Muscle of arm (tissue), 14 donors: ENCODE results near the gene PTCSC3. TPM values are rescaled to one million over a fixed set of nuclear protein-coding genes. Genes with fewer than 3 reads are reported as not detected.

Experiments used
- DNase-seq: peaks from one replicate; pipeline ENCODE4 v3.0.0-alpha.2; 2013
- long read RNA-seq, 11 donors: transcript quantifications; one replicate each; lab custom pipeline, GENCODE V29; 2026
- polyA plus RNA-seq, 12 donors: library from polyadenylated mRNA; unstranded; fragments of 120-200 nt; gene quantifications; one replicate each; pipeline ENCODE4 v1.2.1, GENCODE V29; 2013; ENCODE audit not compliant: insufficient read length in 12 of 12

Gene PTCSC3
- polyA plus RNA-seq, result not detected
- long read RNA-seq, donor 1, result 0 reads
- long read RNA-seq, donor 2, result 0 reads
- long read RNA-seq, donor 3, result 0 reads
- long read RNA-seq, donor 4, result 0 reads
- long read RNA-seq, donor 5, result 0 reads
- long read RNA-seq, donor 6, result 0 reads
- long read RNA-seq, donor 7, result 0 reads
- long read RNA-seq, donor 8, result 0 reads
- long read RNA-seq, donor 9, result 0 reads
- long read RNA-seq, donor 10, result 0 reads
- long read RNA-seq, donor 11, result 0 reads

DNA sequence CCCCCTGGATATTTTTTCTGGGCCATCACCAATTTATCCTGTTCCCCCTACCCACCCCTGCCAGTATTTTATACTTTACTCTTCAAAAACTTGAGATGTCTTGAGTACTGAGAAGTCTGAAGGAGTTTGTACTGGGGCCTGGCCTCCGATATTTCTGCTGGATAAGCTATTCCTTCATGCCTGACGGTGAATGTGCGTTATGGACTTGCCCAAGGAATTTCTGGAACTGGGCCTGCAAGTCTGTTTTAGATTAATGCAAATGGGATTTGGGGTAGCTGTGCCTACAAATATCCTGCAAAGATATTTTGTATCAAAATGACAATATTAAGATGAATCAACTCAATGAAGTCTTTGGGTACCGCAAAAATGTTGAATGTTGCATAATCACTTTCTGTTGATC is at the start of gene PTCSC3:
Gene PTCSC3 (minus strand): TSS at position 199 of the 400 bp plus-strand sequence.
- no peak for DNase-seq

- no peak for DNase-seq
Observed at GRCh38 chr14:36226164-36226563, 49.6 kb upstream of the PTCSC3 start.

DNA sequence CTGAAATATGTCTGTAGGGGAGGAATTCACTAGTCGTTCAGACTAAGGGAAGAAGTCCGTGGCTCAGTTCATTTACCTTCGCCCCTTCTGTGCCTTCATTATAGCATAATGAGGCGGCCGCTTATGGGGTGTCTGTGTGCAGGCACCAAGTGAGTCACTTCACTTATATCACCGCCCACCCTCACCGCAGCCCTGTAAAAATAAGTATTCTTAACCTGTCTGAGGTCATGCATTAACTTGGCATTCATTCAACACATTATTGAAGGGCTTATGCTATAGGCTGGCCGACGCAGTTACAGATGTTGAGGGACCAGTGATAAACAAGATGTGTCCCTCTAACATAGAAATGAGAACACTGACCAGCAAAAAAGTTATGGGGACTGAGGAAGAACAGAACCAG is 47.7 kb upstream of the PTCSC3 start:
- DNase-seq, result no peak

GRCh38 chr14:36223558-36223957 is 47.0 kb upstream of the PTCSC3 start:
- no peak for DNase-seq

- no peak for DNase-seq
Observed at GRCh38 chr14:36222952-36223468, 46.5 kb upstream of the PTCSC3 start.

DNA sequence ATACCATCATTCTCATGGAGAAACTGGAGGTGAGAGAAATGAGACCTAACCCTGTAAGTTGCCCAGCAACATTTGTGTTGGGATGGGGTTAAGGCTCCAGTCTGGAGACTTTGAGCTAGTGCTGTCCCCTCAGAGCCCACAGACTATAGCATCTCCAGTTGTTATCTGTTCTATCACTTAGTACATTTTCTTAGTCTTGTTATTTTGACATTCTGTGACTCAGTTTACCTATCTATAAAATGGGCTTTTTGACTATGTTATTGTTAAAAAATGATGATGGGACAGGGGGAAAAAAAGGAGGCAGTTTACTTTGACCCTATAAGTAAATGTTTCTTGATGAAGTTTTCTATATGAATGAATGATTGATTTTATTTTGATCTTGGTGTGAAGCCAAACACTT is 45.8 kb upstream of the PTCSC3 start:
- DNase-seq, result no peak

DNA sequence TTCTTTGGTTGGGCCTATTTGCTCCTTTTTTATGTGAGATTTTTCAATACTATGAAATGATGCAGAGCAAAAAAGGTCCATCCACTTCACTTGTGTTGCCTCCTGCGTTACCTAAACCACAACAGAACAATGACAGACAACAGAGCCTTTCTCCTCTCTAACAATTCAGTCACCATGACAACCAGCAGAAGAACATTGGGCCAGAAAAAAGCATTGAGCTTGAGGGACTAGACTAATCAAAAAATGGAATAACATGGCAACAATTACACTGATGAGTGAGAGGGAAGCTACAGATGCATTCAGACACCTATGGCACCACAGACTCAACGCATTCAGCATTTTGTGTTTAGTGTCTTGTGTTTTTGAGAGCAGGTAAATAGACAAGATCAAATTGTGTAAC is 44.6 kb upstream of the PTCSC3 start:
- DNase-seq, result no peak

GRCh38 chr14:36217732-36218131 is 41.2 kb upstream of the PTCSC3 start:
- no peak for DNase-seq

DNA sequence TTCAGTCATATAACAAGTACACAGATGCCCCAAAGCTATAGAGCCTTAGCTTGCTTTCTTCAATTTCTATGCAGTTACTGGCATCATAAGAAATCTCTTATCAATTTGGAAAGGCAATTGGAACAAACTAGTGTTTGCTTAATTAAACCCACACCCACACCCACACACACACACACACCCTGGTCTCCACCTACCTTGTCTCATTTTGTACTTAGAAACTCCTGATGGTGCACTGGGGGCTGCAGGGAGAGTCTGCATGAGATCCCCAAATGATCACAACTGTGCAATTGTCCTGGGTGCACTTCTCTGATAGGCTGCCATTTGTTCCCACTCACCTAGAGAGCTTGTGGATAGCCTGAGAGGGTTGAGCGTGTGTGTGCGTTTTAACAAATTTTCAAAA is 40.5 kb upstream of the PTCSC3 start:
- DNase-seq, result no peak

- no peak for DNase-seq
Observed at GRCh38 chr14:36215217-36215598, 38.7 kb upstream of the PTCSC3 start.

DNA sequence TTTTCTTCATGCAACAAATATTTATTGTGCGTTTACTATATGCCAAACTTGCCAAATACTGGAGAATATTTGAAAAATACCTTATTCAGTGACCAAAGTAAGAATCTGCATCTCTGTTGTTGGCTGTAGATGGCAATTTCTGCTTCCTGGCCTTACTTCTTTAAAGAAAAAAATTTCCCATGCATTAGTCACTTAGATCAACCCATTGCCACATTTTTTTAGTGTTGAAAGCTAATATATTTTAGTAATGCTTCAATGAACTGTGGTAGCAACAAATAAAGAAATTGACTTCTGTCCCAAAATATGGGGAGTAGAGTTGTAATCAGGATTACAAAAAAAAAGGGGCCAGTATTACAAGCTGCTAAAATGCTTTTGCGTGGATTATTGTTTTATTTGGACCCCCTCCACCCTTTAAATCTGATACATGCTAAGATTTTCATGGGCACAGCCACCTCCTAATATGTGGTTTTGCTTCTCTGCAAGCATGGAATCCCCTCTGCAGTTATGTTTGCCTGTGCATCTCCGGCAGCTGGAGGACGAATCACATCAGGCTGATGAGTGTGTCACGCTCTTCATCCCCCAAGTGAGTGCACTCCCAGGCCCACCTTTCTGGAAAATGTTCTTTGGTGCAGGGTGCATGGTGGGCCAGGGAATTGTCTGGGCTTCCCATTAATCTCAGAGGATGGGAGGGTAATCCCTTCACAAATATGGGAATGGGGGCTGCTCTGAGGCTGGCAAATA is 38.1 kb upstream of the PTCSC3 start:
- DNase-seq, result no peak

DNA sequence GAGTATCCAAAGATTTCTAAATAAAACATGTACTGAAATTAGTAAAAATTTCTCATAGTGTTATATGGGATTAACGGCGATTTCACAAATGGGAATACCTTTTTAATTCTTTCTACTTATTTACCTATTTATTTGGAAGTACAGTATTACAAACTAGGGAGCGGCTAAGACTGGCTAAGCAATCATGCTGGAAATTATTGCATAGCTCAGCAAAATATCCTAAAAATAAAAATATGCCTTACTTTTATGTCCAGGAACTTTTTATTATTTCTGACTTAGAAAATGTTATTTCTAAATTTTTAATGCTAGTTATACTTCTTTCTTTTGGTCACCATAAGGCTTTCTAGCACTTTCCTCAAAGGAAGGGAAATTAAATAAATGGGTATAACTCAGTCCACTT is 36.5 kb upstream of the PTCSC3 start:
- no peak for DNase-seq

DNA sequence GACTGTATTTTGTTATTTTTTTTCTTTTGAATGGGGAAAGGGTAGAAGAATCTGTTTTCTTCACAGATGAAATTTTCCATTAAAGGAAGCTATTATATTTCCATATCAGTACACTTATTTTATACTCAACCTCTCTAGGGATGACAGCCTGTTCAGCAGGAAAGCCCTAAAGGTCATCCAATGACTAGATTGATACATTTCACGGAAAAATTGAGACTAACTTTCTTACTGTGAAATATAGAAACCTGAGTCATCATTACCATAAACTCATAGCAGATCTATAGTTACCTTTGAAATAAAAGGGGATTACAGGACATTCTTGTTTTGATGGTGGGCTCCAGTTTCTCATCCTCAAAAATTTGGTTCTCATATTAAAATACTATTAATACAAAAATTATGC is 36.1 kb upstream of the PTCSC3 start:
- DNase-seq, result no peak

DNA sequence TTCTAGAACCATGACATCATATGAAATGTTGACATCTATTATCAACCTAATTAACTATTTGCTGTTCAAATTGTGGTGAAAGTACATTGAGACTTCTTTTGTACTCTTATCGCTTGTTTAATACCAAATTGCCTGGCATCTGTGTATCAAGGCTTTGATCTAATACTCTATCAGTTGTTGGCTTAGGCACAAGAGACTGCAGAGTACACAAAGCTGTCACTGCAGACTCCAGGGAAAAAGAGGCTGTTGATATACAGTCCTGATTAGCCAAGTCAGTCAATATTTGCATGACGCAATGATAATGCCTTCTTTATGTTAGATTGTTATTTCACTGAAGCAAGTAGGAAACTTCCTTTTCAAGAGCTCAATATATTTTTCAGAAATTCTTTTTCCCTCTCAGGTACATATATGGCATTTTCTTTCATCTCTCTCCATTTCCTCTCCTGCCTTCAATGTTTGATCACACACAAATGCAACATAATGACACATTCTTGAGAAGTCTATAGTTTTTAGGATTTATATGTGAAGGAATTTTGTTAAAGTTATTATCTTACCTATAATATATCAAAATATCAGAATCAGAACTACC is 32.3 kb upstream of the PTCSC3 start:
- no peak for DNase-seq

DNA sequence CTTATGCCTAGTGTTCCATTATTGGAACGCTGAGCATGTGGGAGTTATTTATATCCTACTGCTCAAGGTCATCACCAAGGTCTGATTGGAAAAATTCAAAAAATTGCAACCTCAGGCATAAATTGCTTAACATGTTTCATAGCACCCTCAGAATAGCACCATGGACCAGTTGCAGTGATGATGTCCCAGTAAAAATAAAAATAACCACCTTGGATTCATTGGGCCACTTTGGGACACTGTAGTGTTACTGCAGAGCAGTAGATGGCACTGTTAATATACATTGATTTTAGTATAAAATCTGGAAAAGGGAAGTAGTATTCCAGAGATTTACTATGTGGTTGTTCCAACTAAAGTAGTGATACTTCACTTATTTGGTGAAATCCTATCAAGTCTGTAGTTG is 31.0 kb upstream of the PTCSC3 start:
- DNase-seq, result no peak

DNA sequence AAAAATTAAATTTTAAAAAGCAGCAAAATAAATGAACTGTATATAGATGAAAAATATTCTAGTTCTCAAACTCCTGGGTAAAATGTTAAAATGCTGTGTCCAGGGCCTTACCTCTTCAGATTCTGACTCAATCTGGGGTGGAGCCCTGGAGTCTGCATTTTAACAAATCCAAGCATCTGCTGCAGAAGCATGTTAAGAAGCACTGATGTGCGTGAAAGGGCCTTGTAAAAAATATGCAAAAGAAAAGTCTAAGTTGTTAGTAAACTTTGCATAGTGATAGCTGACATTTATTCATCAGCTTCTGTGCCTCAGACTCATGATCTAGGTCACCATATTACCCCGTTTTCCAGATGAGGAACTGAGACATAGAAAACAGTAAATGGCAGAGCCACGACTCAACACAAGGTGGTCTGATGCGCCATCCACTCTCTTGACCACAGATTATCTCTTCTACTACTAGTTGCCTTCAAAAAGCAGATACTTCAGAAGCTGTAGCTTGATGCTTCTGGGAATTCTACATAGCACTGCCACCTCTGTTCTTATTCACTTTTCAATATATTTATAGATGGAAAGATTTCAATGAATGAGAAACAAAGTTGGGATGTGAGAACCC is 28.0 kb upstream of the PTCSC3 start:
- no peak for DNase-seq

GRCh38 chr14:36198378-36198777 is 21.9 kb upstream of the PTCSC3 start:
- DNase-seq, result no peak

DNA sequence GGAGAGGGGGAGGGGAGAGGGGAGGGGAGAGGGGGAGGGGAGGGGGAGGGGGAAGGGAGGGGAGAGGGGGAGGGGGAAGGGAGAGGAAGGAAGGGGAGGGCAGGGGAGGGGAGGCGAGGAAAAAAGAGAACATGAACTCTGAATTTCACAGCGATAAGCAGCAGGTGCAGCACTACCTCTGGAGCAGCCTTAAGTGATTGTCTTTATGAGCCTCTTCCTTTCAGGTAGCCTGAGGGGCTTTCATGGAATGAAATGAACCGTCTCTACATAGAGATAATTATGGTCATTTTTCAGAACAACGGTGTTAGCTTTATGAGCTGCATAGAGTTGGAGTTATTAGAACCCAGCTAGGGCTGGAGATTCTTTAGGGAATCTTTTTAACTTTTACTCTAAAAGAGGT is 18.1 kb upstream of the PTCSC3 start:
- no peak for DNase-seq

DNA sequence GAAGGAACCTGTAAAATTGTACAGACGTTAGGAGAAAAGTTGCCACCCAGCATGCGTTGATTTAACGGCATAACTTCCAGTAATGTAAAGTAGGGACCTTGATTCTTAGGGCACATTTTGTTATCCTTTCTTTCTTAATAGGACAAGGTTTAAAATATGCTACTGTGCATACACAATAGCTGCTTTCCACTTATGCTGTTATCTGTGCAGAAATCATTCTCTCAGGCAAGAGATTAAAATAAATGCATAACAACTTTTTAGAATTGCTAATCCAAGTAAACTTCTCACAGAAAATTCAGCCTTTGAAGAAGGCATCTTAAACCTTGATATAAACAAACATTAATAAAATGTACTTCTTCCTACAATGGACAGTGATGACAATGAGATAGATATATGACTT is 16.0 kb upstream of the PTCSC3 start:
- no peak for DNase-seq

- no peak for DNase-seq
Observed at GRCh38 chr14:36183402-36183801, 6.9 kb upstream of the PTCSC3 start.

DNA sequence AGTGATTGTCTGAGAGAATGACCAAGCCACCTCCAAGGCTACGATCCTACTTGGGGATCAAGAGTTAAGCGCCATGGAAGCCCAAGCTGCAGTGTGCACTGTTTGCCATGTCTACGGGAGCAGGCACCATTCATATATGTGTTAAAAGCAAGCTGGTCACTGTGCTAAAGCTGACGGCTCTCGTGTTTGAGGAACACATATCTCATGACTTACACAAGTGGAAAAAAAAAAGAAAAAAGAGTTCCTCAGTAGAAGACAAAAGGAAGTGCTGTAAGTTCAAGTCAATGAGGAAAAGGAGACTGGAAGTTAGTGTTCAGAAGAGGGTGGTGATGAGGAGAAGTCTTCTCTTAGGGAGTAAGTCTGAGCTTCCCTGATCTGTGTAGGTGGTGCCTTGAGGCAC is 4.9 kb upstream of the PTCSC3 start:
- DNase-seq, result no peak

GRCh38 chr14:36177489-36177888 is 967 bp upstream of the PTCSC3 start:
- no peak for DNase-seq
